Measurements from ENCODE around the gene NXPH4. TPM values are rescaled to one million over a fixed set of nuclear protein-coding genes. Genes with fewer than 3 reads are reported as not detected.

The NXPH4 gene
- total and polyA plus RNA-seq, 10 of the 15 experiments (the other 5 are each of a cell fraction or from before 2014, with no cell fraction given): 0.03 to 0.26 TPM; not detected in 8

DNA sequence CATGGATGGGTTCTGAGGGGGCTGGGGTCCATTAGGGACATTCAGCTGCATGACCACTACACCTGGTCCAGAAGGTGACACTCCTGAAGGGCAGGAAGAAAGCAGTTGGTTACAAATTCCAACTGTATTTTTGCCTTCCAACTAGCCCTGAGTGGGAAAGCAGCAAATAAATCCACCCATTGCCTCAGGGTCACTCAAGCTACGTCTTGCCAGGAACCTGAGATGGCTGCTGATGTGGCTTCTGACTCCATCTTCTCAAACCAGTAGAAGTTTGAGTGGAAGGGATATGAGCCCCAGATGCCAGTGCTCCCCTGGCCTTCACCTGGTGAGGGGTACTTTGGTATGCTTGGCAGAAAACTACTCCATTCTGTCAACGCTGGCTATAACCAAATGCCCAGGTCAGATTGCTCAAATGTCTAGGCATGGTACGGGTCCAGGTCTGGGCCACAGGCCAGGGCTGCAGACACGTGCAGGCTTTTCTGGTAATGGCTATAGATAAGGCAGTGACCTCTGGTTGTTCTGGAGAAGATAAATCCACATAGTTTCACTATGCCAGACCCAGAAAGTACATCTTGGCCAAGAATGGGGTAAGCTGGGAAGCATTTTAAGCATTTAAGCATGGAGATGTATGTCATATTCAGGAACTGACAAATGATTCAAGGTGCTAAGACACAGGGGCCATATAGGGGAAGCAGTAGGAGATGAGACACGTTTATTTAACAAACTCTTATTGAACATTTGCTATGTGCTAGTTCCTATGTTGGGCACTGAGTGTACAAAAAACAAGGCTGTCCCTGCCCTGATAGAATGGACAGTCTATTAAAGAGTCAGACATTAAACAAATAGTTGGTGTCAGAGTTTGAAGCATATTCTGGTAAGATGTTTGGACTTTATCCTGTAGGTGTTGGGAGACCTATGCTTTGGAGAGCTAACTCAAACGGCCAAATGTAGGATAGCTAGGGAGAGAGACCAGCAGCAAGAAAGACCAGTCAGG, 42.7 kb downstream of the NXPH4 start:
- ATAC-seq (no peak), FAIRE-seq (no peak), DNase-seq (ENCODE audit: low read depth, low spot score) (no peak)
- Histone ChIP-seq H3K4me1 (ENCODE audit: control insufficient read depth, insufficient read depth, low read length) (no peaks in the 10 kb centered on the region), H3K4me3 (no peak overlapping the region), H3K79me2 (ENCODE audit: control insufficient read depth, insufficient read depth, low read length) (no peaks in the 10 kb centered on the region), H3K4me2 (ENCODE audit: control insufficient read depth, insufficient read depth) (no peak overlapping the region), H3K9me3 (replicated peaks; ENCODE audit: control insufficient read depth, insufficient read depth, low read length) (no peaks in the 10 kb centered on the region), H3K27ac (ENCODE audit: control insufficient read depth, insufficient read depth) (no peak overlapping the region), H3K27me3 (replicated peaks in 1 of 2; ENCODE audit: control insufficient read depth in 2 of 2, insufficient read depth in 2 of 2, low read length in 1 of 2) (no peaks in the 10 kb centered on the region), H3K9ac (ENCODE audit: control insufficient read depth, insufficient read depth, low read length) (no peak overlapping the region), H2AFZ (ENCODE audit: control insufficient read depth, low read depth, low read length) (no peak overlapping the region), H3K36me3 (ENCODE audit: control insufficient read depth in 2 of 2, insufficient read depth in 2 of 2, low read length in 1 of 2) (peaks cover 0 to 7% of the 10 kb centered on the region in 2 experiments; a peak in 3 of 4 replicates), H4K20me1 (ENCODE audit: control insufficient read depth, insufficient read depth) (no peaks in the 10 kb centered on the region)
- ChIA-PET SMC1A (ENCODE audit: uncharacterized antibody, unreplicated experiment) (interaction anchor here (2.7 to 9.5 kb wide), 2 partner anchors 194 to 199 kb away, joined by 11 to 134 read pairs; partner anchors contain the start of gene INHBE), RAD21 (ENCODE audit: unreplicated experiment) (interaction anchor here (2.9 kb wide), 1 partner anchor 193 kb away, joined by 20 read pairs; no protein-coding TSS in a partner anchor), CTCF (interaction anchor here (0.9 to 9.4 kb wide), 3 partner anchors 16 to 195 kb away, joined by 3 to 210 read pairs (median 15); partner anchors contain the start of gene INHBE), POLR2A (interaction anchor here (0.6 kb wide), 1 partner anchor 238 kb away, joined by 4 read pairs; no protein-coding TSS in a partner anchor)
- TF ChIP-seq, protein P1, sequence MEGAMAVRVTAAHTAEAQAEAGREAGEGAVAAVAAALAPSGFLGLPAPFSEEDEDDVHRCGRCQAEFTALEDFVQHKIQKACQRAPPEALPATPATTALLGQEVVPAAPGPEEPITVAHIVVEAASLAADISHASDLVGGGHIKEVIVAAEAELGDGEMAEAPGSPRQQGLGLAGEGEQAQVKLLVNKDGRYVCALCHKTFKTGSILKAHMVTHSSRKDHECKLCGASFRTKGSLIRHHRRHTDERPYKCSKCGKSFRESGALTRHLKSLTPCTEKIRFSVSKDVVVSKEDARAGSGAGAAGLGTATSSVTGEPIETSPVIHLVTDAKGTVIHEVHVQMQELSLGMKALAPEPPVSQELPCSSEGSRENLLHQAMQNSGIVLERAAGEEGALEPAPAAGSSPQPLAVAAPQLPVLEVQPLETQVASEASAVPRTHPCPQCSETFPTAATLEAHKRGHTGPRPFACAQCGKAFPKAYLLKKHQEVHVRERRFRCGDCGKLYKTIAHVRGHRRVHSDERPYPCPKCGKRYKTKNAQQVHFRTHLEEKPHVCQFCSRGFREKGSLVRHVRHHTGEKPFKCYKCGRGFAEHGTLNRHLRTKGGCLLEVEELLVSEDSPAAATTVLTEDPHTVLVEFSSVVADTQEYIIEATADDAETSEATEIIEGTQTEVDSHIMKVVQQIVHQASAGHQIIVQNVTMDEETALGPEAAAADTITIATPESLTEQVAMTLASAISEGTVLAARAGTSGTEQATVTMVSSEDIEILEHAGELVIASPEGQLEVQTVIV (IDR thresholded peaks at IDR 0.05; ENCODE audit: borderline replicate concordance, partially characterized antibody): no peak
- TF ChIP-seq, protein P2, sequence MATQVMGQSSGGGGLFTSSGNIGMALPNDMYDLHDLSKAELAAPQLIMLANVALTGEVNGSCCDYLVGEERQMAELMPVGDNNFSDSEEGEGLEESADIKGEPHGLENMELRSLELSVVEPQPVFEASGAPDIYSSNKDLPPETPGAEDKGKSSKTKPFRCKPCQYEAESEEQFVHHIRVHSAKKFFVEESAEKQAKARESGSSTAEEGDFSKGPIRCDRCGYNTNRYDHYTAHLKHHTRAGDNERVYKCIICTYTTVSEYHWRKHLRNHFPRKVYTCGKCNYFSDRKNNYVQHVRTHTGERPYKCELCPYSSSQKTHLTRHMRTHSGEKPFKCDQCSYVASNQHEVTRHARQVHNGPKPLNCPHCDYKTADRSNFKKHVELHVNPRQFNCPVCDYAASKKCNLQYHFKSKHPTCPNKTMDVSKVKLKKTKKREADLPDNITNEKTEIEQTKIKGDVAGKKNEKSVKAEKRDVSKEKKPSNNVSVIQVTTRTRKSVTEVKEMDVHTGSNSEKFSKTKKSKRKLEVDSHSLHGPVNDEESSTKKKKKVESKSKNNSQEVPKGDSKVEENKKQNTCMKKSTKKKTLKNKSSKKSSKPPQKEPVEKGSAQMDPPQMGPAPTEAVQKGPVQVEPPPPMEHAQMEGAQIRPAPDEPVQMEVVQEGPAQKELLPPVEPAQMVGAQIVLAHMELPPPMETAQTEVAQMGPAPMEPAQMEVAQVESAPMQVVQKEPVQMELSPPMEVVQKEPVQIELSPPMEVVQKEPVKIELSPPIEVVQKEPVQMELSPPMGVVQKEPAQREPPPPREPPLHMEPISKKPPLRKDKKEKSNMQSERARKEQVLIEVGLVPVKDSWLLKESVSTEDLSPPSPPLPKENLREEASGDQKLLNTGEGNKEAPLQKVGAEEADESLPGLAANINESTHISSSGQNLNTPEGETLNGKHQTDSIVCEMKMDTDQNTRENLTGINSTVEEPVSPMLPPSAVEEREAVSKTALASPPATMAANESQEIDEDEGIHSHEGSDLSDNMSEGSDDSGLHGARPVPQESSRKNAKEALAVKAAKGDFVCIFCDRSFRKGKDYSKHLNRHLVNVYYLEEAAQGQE (IDR thresholded peaks at IDR 0.05; ENCODE audit: low read depth, low read length): no peak
- TF ChIP-seq RB1 (IDR thresholded peaks at IDR 0.05; ENCODE audit: borderline replicate concordance): no peak
- intact Hi-C loops (cut with micrococcal nuclease; ENCODE audit: unreplicated experiment): no loop called here
- WGBS (ENCODE audit: insufficient coverage, insufficient replicate concordance, low lambda C conversion rate, missing lambda C conversion rate): 78% methylated on average over 6 of the region's 6 CpGs
- BruUV-seq (replicated peaks): no TSS peak
- in situ Hi-C loops (cut with MboI): no loop called here
